B cell (primary cell): ENCODE results near the gene PICK1. TPM values are rescaled to one million over a fixed set of nuclear protein-coding genes. Genes with fewer than 3 reads are reported as not detected.
"Not testable (repeated sequence)": the region's sequence is repeated elsewhere in the genome, so short reads cannot be mapped to it uniquely, and the experiment has no call there.

Experiments
- ATAC-seq: fragments of 200-7000 bp; cut with Tn5 transposase; one replicate; pipeline ENCODE4 v1.10.0; 2021; ENCODE audit warnings: low read depth, mild to moderate bottlenecking, moderate number of reproducible peaks, moderate library complexity
- CTCF ChIA-PET: fragments of 350-600 bp; sonication (Branson Sonifier 250); formaldehyde crosslinking; loops from one replicate; lab custom pipeline; 2021; ENCODE audit warnings: antibody characterized with exemption, inconsistent platforms; lab: Charles Lee
- POLR2A ChIA-PET: fragments of 350-600 bp; sonication (Branson Sonifier 250); formaldehyde crosslinking; loops from one replicate; lab custom pipeline; 2021; ENCODE audit warnings: antibody characterized with exemption; lab: Charles Lee
- DNase-seq: peaks from one replicate; pipeline ENCODE4 v3.0.0; 2013
- H2AFZ ChIP-seq: 2 replicates; pipeline ENCODE4 v1.6.1; 2012; ENCODE audit warnings: mild to moderate bottlenecking, low read depth, low read length; ENCODE audit not compliant: insufficient read depth, poor library complexity, severe bottlenecking
- H3K27ac ChIP-seq, 2 donors: 1 replicate in 1 of 2; 2 replicates in 1 of 2; pipeline ENCODE4 v1.5.1; 2012 to 2013; ENCODE audit warnings: low read length in 2 of 2, mild to moderate bottlenecking in 2 of 2, moderate library complexity in 1 of 2
- H3K27me3 ChIP-seq, 4 experiments: fragments of 200-600 bp in 1 of 4; sonication (generic) in 1 of 4; replicated peaks in 1 of 4; 1 replicate in 2 of 4; 2 replicates in 2 of 4; pipeline versions ENCODE4 v1.6.1 to v1.7.0; 2013 to 2016; ENCODE audit warnings: low read length in 3 of 4, mild to moderate bottlenecking in 2 of 4, mixed read lengths in 1 of 4, moderate library complexity in 1 of 4; ENCODE audit not compliant: insufficient read depth in 4 of 4, control insufficient read depth in 3 of 4; ENCODE audit errors: control extremely low read depth in 1 of 4
- H3K36me3 ChIP-seq, 2 experiments: replicated peaks in 1 of 2; 1 replicate in 1 of 2; 2 replicates in 1 of 2; pipeline versions ENCODE4 v1.6.1 to v1.7.1; 2013; ENCODE audit warnings: low read length in 1 of 2; ENCODE audit not compliant: insufficient read depth in 2 of 2, control insufficient read depth in 1 of 2; ENCODE audit errors: control extremely low read depth in 1 of 2, extremely low read depth in 1 of 2
- H3K4me1 ChIP-seq, 2 donors: fragments of 200-600 bp in 1 of 2; sonication (generic) in 1 of 2; 1 replicate in 1 of 2; 2 replicates in 1 of 2; pipeline versions ENCODE4 v1.5.1 to v1.6.1; 2013 to 2017; ENCODE audit warnings: low read length in 2 of 2; ENCODE audit not compliant: control insufficient read depth in 2 of 2, insufficient read depth in 2 of 2
- H3K4me2 ChIP-seq: replicated peaks from 2 replicates; pipeline ENCODE3; 2012; ENCODE audit warnings: mild to moderate bottlenecking, low read depth, low read length; ENCODE audit not compliant: poor library complexity, severe bottlenecking
- H3K4me3 ChIP-seq, 5 experiments: fragments of 200-600 bp in 1 of 5; sonication (generic) in 1 of 5; 1 replicate in 3 of 5; 2 replicates in 2 of 5; pipeline versions ENCODE4 v1.5.1 to v1.7.0; 2011 to 2016; ENCODE audit warnings: low read length in 4 of 5, mild to moderate bottlenecking in 4 of 5, low read depth in 2 of 5, control low read depth in 1 of 5, moderate library complexity in 1 of 5; ENCODE audit not compliant: insufficient read depth in 1 of 5; ENCODE audit errors: control extremely low read depth in 1 of 5, extremely low read depth in 1 of 5
- H3K79me2 ChIP-seq: fragments of 200-600 bp; sonication (generic); one replicate; pipeline ENCODE4 v1.6.0; 2016; ENCODE audit warnings: low read length; ENCODE audit not compliant: control insufficient read depth, insufficient read depth
- H3K9ac ChIP-seq: fragments of 200-600 bp; sonication (generic); 2 replicates; pipeline ENCODE4 v1.6.1; 2017; ENCODE audit warnings: mild to moderate bottlenecking, low read length, moderate library complexity
- H3K9me3 ChIP-seq, 3 donors: one replicate each; pipeline versions ENCODE4 v1.6.1 to v1.7.1; 2013; ENCODE audit warnings: low read length in 2 of 3; ENCODE audit not compliant: control insufficient read depth in 2 of 3, insufficient read depth in 1 of 3; ENCODE audit errors: control extremely low read depth in 1 of 3
- H4K20me1 ChIP-seq: 2 replicates; pipeline ENCODE4 v1.6.0; 2012; ENCODE audit warnings: mild to moderate bottlenecking, low read length; ENCODE audit not compliant: insufficient read depth, control insufficient read depth, poor library complexity, severe bottlenecking
- H3K27ac Mint-ChIP-seq: one replicate; pipeline ENCODE4 v1.8.0; 2021; ENCODE audit warnings: mixed read lengths
- H3K27me3 Mint-ChIP-seq: one replicate; pipeline ENCODE4 v1.8.0; 2021; ENCODE audit warnings: mixed read lengths
- H3K4me1 Mint-ChIP-seq: one replicate; pipeline ENCODE4 v1.8.0; 2021; ENCODE audit warnings: mixed read lengths
- H3K4me3 Mint-ChIP-seq: one replicate; pipeline ENCODE4 v1.8.0; 2021; ENCODE audit warnings: mixed read lengths
- H3K9me3 Mint-ChIP-seq: one replicate; pipeline ENCODE4 v1.8.0; 2022; ENCODE audit warnings: mixed read lengths; ENCODE audit not compliant: insufficient read depth
- CTCF ChIP-seq: fragments of 200-600 bp; IDR thresholded peaks from one replicate; pipeline ENCODE4 v1.8.0; 2022; ENCODE audit warnings: antibody characterized with exemption, mild to moderate bottlenecking
- EZH2 ChIP-seq: IDR thresholded peaks from 2 replicates; pipeline ENCODE4 v1.6.1; 2012; ENCODE audit warnings: borderline replicate concordance, low read depth, mild to moderate bottlenecking, moderate library complexity, low read length; ENCODE audit not compliant: insufficient read depth, poor library complexity, severe bottlenecking
- whole genome bisulfite sequencing: methylation state at CpG from one replicate; pipeline ENCODE4 v1.1.5; 2013; ENCODE audit warnings: missing lambda C conversion rate; ENCODE audit not compliant: insufficient coverage; 5-methylcytosine and 5-hydroxymethylcytosine counted together
- intact Hi-C: fragments of 100-400 bp; cut with micrococcal nuclease; formaldehyde crosslinking; loops from one replicate; pipeline ENCODE4 v1.10.0; 2022
- polyA plus RNA-seq: library from polyadenylated mRNA; depleted of rRNA; stranded (reverse); fragments of >200 nt; gene quantifications from 2 replicates; pipeline ENCODE4 v1.2.3, GENCODE V29; 2012
- total RNA-seq, 2 donors: library from RNA; stranded (reverse); fragments of 120-200 nt in 1 of 2; gene quantifications; 1 replicate in 1 of 2; 2 replicates in 1 of 2; pipeline versions ENCODE4 v1.2.3 to v1.2.4, GENCODE V29; 2013 to 2022

The PICK1 gene
- total and polyA plus RNA-seq, 2 donors (not counting 1 experiment from before 2014, with no cell fraction given), result 34.2 to 37.4 TPM

- H3K9me3 Mint-ChIP-seq, result no peaks in the 10 kb centered on the region
- over 99% methylated on average over 31 of the region's 31 CpGs for WGBS
- Histone ChIP-seq H3K4me3 (no peak overlapping the region), H3K4me2 (no peak overlapping the region), H3K36me3 (peaks cover 0 to 9% of the 10 kb centered on the region in 2 experiments), H3K4me1 (peaks cover 0 to 3% of the 10 kb centered on the region in 2 donors), H3K27me3 (no peaks in the 10 kb centered on the region), H3K27ac (no peak overlapping the region), H3K9me3 (no peaks in the 10 kb centered on the region), H3K9ac (no peak overlapping the region), H3K79me2 (no peaks in the 10 kb centered on the region), H2AFZ (no peak overlapping the region), H4K20me1 (no peaks in the 10 kb centered on the region)
- no peaks in the 10 kb centered on the region for H3K27me3 Mint-ChIP-seq
- H3K4me1 Mint-ChIP-seq, result peaks cover 2% of the 10 kb centered on the region
- no peak overlapping the region for H3K4me3 Mint-ChIP-seq
- no peak overlapping the region for H3K27ac Mint-ChIP-seq
- POLR2A ChIA-PET, result no interaction called here
- intact Hi-C loops, result no loop called here
- no peak for ATAC-seq
- no peak for DNase-seq
- CTCF ChIA-PET, result interaction anchor here (1.1 to 3.7 kb wide), 9 partner anchors 46 to 456 kb away, joined by 3 to 25 read pairs (median 4); no protein-coding TSS in a partner anchor
- TF ChIP-seq EZH2, result no peak
- TF ChIP-seq CTCF, result no peak
These were observed 58.4 kb downstream of the PICK1 start for GRCh38 chr22:38115423-38116205.

- not testable (repeated sequence) for H3K4me1 Mint-ChIP-seq, H2AFZ ChIP-seq, H3K4me2 ChIP-seq
These were observed 60.4 kb downstream of the PICK1 start for GRCh38 chr22:38117556-38117955.

More at GRCh38 chr22:38117556-38117955, 60.4 kb downstream of the PICK1 start:
- WGBS, result 92% methylated on average over 6 of the region's 10 CpGs
- H3K9me3 Mint-ChIP-seq, DNase-seq, H3K4me1 ChIP-seq, POLR2A ChIA-PET, H3K27me3 ChIP-seq, CTCF ChIA-PET, ATAC-seq, H3K4me3 Mint-ChIP-seq, H3K79me2 ChIP-seq, H3K27ac Mint-ChIP-seq, H3K9me3 ChIP-seq, H3K4me3 ChIP-seq, H3K9ac ChIP-seq, H4K20me1 ChIP-seq, H3K27ac ChIP-seq, H3K27me3 Mint-ChIP-seq, H3K36me3 ChIP-seq, intact Hi-C loops: not testable (repeated sequence)
